ENCODE data around the gene PRMT2. TPM values are rescaled to one million over a fixed set of nuclear protein-coding genes. Genes with fewer than 3 reads are reported as not detected.
"Not testable (repeated sequence)": the region's sequence is repeated elsewhere in the genome, so short reads cannot be mapped to it uniquely, and the experiment has no call there.

The PRMT2 gene
- polyA plus RNA-seq, 1 donor: 122 TPM

DNA sequence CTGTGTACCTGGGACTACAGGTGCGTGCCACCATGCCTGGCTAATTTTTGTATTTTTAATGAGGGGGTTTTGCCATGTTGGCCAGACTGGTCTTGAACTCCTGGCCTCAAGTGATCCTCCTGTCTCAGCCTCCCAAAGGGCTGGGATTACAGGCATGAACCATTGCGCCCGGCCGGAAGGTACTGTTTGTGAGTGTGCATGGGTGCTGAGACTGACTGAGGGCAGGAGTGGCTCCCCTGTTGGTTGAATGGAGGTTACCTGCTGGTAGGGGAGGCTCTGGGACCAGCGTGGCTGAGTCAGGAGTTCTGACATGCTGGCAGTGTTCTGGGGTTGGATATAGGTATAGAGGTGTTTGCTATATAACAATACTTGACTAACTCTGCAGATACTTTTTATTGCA lies 10.4 kb downstream of the PRMT2 start:
- DNase-seq: no peak

DNA sequence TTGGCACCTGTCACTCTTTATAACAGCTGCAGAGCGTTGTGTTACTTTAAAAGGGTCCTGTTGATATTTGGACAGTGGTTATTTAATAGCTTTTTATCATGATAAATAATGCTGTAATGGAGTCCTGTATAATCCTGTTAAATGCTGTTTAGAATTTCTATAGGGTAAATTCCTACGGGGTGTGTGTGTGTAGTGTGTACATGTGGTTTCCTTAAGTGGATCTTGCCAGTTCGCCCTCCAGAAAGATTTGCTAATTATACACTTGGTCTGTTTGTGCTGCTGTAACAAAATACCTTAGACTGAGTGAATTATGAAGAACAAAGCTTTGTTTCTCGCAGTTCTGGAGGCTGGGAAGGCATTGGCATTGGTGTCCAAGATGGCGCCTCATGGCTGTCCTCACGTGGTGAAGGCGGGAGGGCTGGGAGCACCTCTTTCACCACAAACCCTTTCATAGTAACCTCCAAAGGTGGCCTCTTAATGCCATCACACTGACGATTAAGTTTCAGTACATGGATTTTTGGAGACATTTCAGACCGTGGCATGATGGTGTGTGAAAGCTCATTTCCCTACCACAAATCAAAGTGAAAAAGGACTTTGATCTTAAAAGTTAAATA lies 11.2 kb downstream of the PRMT2 start:
- DNase-seq: no peak

DNA sequence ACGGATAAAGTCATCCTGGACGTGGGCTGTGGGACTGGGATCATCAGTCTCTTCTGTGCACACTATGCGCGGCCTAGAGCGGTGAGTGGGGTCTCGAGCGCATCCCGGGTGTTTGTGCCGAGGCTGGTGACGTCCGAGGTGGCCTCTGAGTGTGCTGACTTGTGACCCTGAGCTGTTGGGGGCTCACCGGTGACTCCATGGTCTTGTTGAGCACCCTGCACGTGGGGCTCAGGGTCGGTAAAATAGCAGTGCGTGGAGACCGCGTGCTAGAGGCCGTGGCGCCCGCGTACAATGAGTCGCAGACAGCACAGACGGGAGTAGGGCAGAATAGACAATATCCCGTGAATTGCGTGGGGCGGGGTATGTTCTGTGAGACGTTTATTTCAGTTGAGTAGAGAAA lies 13.1 kb downstream of the PRMT2 start:
- DNase-seq: no peak

DNA sequence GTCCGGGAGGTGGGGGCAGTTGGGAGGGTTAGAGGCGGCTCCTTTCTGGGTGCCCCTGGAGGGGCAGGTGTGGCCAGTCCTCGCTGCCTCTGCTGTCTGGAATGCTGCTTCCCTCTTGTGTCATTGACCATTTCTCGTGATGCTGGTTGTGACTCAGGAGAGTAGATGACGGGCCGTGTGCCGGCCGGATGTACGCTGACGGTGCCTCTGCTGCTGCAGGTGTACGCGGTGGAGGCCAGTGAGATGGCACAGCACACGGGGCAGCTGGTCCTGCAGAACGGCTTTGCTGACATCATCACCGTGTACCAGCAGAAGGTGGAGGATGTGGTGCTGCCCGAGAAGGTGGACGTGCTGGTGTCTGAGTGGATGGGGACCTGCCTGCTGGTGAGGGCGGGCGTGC lies 13.9 kb downstream of the PRMT2 start:
- DNase-seq: no peak

DNA sequence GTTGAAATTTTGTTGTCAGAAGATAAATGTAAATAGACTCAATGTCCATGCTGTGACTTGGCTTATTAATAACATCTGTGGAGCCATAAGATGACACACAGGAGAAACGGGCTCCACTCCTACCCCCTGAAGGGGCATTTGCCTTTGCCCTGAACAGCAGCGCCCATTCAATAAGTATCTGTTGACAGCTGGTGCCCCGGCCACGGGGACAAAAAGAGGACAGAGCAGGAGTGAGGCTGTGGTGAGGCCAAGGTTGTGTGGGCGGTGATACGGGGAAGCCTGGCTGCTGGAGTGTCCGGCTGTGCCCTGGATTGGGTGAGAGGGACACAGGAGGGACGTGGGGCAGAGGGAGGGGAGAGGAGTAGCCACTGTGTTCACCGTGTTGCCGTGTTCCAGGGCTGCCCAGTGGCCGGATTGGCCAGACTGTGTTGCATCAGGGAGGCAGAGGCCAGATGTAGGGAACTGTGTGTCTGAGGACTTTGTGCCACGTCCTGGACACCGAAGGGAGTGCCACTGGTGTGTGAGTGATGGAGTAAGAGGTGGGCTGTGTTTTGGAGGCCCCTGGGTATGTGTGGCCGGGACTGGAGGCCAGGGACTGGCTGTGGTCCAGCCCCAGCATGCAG lies 15.1 kb downstream of the PRMT2 start:
- DNase-seq: no peak

DNA sequence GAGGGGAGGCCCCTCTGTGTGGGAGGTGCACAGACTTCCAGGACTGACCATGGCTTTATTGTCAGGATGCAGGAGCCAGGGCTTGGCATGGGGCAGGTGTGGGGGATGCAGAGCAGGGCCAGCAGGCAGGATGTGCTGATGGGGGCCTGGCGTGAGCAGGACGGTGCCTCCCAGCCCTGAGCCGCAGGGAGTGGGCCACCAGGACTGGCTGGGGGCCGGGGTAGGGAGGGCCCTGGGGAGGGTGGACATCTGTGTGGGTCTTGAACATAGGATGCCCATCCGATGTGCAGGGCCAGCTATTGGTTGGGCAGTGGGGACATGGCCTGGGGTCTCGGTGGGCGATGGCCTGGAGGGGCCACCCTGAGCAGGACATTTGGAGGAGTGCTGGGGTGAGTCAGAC lies 15.6 kb downstream of the PRMT2 start:
- no peak for DNase-seq

DNA sequence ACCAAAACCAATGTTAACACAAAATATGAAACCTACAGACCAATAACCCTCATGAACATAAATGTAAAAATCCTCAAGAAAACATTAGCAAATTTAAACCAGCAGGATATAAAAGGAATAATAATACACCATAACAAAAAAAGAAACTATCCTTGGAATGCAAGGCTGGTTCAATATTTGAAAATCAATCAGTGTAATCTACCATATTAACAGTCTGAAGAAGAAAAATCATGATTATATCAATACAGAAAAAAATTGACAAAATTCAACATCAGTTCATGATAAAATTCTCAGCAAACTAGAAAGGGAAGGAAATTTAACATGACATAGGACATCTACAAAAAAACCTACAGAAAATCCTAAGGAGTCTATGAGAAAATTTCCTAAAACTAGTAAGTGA lies 19.8 kb downstream of the PRMT2 start:
- no peak for DNase-seq

DNA sequence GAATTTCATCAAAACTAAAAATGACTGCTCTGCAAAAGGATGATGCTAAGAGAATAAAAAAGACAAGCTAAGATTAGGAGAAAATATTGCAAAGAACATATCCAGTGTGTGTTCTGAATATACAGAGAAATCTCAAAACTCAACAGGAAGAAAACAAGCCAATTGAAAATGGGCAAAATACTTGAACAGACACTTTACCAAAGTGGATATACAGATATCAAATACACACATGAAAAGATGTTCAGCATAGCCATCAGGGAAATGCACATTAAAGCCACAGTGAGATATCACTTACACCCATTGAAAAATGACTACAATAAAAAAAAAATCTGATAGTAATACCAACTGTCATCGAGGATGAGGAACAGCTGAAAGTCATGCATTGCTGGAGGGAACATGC lies 21.3 kb downstream of the PRMT2 start:
- DNase-seq: no peak

DNA sequence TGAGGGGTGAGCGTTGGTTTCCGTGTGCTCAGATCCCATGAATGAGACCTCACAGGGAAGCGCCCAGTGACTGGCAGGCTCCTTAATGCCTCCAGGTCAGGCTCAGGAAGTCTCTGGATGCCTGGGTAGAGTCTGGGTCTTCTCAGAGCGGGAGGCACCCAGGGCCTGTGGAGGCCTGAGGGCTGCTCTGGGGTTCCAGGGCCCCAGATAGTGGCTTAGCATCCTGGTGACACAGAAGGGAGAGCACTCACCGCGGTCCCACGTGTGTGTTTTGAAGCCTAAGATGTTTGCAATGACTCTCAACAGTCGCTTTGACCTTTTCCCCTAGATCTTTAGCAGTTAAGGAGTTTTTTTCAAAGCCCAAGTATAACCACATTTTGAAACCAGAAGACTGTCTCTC lies 25.0 kb downstream of the PRMT2 start:
- DNase-seq: no peak

DNA sequence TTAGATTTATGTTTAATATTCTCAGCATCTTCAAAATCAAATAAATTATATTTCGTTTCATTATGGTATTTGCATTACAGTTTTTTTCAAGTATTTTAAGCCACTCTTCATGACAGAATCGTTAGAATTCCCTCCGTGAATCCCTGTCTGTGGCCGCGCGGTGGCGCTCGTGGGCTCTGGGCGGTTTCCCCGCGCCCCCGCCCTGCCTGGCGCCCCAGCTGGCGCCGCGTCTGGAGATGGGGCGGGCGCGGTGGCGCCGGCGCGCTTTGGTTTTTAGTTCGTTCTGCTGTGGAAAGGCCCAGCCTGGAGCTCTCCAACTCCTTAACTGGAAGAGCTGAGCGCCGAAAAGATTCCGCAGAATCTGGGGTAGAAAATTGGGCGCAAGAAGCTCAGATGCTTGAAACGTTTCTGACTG lies 25.7 kb downstream of the PRMT2 start:
- DNase-seq: peak; percentile 78

DNA sequence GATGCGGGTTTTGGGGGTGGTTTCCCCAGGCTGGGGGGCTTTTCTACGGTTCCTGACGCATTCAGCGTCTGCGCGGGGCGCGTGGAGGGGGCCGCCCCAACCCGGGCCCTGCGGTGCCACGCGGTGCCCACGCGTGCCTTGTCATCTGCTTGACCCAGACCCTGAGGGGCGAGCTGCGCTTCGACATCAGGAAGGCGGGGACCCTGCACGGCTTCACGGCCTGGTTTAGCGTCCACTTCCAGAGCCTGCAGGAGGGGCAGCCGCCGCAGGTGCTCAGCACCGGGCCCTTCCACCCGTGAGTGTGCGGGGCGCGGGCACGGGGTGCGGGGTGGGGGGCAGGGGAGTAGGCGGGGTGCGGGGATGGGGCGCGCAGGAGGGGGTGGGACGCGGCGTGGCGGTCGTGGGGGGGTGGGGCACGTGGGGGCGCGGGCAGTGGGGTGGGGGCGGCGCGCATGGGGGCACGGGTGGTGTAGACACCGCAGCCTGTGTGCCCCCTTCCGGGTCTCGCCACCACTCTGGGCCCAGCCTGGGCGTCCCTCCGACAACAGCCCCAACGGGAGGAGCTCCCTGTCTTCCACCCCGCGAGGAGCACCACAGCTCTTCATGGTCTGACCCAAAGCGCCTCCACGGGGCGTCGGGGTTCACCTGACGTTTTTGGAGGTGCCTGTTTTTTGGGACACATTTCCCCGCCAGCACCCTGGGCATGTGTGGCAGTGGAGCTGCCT lies 26.3 kb downstream of the PRMT2 start:
- DNase-seq: no peak

DNA sequence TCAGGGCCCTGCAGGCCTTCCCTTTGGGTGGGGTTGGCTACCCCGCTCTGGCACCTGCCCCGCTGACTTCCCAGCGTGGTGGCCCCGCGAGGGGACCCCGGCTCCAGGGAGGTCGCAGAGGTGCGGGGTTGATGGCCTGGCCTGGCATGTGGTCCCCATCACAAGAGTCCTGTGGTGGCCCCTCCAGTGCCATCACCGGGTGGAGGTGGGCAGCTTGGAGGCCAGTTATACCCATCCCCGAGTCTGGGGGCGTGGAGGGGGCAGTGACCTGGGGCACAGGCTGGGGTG lies 26.8 kb downstream of the PRMT2 start:
- DNase-seq: no peak

DNA sequence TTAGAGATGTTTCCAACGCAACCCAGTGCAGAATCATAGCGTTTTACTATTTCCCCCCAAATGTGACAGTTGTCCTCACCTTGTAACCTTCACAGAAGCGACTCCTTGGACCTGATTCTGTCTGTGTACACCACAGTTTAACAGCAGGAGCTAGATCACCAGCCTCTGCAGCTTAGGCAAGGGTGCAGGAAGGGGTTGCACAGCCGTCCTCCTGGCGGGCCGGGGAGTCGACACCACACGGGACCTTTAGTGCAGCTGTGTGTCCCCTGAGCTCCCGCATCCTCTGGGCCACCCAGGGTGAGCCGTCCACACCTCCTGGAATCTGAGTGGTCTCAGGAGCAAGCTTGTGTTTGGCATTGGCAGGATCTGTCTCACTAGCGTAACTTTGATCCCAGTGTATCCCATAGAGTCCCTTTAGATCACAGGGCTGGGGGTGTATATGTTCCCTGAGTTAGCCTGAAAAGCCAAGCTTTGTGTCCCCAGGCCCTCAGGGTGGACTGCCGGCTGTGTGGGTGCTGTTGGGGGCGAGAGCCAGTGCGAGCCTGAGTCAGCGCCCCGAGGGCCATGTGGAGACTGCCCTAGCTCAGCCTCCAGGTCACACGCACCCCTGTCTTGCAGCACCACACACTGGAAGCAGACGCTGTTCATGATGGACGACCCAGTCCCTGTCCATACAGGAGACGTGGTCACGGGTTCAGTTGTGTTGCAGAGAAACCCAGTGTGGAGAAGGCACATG lies 27.5 kb downstream of the PRMT2 start:
- DNase-seq: no peak

DNA sequence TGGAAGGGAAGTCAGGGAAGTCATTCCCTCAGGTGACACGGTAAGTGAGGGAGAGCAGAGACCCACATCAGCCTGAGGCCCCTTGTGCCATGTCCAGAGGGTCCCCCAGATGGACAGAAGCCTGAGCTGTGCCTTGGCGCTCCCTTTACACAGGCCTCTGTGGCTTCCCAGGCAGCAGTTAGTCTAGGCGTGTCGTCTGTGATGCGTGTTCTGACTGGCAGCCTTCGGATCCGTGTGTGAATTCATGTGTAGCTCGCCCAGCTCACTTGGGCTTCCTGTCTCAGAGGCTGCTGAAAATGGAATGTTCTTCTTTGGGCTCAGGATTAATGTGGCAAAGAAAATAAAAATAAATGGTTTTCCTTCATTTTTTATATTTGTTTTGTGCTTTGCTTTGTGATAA lies 28.3 kb downstream of the PRMT2 start:
- no peak for DNase-seq

DNA sequence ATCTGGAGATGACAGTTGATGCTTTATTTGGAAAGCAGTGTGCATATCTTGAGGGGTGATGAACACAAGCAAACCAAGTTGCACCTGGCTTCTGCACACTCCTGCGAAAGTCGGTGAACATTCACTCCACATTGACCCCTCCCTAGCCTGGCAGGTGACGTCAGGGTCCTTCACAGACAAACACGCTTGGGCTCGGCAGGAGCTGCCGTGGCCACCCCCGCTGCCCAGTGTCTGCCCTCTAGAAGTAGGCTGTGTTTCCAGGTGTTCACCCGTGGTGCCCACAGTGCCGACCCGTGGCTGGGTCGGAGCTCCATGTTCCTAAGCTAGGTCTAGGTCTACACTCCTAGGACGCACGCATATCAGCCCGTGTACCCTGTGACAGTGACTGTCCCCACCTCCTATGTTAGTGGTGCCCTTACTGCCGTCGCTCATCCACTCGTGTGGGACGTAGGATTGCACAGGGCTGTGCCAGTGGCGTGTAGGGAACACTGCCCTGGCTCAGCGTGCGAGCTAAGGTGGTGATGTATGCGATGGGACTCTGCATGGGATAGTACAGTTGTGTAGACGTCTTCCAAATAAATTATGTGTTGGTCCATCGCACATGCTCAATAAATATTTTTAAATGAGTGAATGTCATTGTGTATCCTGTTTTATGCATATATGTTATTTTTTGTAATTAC lies 29.0 kb downstream of the PRMT2 start:
- no peak for DNase-seq

DNA sequence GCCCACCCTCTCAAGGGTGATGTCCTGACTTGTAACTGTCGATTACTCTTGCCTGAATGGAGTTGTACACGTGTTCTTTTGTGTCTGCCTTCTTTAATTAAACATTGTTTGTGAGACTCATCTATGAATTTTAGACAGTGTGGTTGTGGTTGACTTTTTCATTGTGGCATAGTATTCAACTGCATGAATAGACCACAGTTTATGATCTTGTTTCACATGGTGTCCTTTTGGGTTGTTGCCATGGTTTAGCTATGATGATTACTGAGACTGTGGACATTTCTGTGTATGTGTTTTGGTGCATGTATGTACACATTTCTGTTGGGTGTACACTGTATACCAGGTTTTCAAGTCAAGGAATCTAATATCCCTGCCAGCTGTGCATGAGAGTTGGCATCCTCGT lies 30.1 kb downstream of the PRMT2 start:
- DNase-seq: no peak

DNA sequence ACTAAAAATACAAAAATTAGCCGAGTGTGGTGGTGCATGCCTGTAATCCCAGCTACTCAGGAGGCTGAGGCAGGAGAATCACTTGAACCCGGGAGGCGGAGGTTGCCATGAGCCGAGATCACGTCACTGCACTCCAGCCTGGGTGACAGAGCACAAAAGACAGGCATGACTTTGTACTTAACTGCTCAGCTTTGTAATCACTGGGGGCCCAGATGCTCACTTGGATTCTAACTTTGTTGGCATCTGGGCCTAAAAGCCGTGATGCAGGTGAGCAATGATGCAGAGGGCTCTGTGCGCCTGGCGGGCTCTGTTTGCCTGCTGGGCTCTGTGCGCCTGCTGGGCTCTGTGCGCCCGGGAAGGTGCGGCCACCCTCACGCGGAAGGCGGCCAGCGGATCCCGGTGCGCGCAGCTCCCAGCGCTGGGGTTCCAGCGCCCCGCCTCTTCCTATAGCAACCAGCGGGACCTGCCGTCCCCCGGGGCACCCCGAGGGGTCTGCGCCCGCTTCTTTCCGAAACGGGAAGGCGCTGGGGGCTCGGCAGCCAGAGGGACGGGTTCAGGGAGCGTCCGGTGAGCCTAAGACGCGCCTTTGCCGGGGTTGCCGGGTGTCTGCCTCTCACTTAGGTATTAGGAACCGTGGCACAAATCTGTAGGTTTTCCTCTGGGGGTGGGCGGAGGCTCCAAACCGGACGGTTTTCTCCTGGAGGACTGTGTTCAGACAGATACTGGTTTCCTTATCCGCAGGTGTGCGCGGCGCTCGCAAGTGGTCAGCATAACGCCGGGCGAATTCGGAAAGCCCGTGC lies 31.7 kb downstream of the PRMT2 start:
- no peak for DNase-seq

DNA sequence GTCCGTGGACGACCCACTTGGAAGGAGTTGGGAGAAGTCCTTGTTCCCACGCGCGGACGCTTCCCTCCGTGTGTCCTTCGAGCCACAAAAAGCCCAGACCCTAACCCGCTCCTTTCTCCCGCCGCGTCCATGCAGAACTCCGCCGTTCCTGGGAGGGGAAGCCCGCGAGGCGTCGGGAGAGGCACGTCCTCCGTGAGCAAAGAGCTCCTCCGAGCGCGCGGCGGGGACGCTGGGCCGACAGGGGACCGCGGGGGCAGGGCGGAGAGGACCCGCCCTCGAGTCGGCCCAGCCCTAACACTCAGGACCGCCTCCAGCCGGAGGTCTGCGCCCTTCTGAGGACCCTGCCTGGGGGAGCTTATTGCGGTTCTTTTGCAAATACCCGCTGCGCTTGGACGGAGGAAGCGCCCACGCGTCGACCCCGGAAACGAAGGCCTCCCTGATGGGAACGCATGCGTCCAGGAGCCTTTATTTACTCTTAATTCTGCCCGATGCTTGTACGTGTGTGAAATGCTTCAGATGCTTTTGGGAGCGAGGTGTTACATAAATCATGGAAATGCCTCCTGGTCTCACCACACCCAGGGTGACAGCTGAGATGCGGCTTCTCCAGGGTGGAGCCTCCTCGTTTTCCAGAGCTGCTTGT lies 32.4 kb downstream of the PRMT2 start:
- DNase-seq: no peak

DNA sequence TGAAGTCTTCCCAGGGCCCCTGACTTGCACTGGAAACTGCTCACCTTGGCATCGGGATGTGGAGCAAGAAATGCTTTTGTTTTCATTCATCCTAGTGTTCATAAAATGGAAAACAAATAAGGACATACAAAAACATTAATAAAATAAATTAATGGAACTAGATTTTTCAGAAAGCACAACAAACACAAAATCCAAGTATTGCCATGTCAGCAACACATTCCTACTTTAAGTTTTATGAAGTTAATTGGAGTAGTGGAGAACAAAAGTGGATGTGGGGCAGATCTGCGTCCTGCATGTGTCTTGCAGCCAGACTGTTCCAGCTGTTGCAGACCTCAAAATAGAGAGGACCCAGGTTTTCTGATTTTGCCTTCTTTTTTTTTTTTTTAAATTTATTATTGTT lies 32.9 kb downstream of the PRMT2 start:
- no peak for DNase-seq

DNA sequence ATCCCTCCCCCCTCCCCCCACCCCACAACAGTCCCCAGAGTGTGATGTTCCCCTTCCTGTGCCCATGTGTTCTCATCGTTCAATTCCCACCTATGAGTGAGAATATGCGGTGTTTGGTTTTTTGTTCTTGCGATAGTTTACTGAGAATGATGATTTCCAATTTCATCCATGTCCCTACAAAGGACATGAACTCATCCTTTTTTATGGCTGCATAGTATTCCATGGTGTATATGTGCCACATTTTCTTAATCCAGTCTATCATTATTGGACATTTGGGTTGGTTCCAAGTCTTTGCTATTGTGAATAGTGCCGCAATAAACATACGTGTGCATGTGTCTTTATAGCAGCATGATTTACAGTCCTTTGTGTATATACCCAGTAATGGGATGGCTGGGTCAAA lies 33.4 kb downstream of the PRMT2 start:
- DNase-seq: not testable (repeated sequence)

DNA sequence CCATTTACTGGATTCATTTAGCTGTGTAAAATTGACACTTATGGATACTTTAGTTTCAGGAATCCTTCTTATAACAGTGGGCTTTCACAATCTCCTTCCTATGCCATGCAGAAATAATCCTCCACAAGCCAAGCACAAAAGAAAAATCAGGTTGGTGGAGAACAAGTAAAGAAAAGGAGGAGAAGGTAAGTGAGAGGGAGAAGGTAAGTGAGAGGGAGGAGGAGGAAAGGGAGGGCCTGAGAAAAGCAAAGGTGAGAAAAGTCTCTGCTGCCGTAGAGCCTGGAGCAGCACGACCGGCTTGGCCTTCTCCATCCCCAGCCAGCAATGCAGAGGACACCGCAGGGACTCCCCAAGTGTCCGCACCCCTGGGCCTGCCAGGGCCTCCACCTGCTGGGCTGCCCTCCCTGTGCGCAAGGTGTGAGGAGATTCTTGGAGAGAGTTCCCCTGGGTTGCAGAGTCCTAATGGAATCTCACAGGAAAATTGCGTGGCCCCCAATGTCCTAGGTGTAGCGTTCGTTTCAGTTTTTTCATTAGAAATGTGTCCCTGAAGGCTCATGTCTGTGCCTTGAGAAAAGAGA lies 39.0 kb downstream of the PRMT2 start:
- no peak for DNase-seq
